GM12874 (cell line): ENCODE measurements around the gene FADD.

Experiments
- TF ChIP-seq, protein P1 (sequence below): IDR thresholded peaks from 2 replicates; pipeline ENCODE4 v1.5.1; 2011; ENCODE audit warnings: low read depth, mild to moderate bottlenecking, control low read depth, low read length, moderate library complexity; ENCODE audit not compliant: insufficient read depth

FADD gene

GRCh38 chr11:70206982-70207376 lies 3.9 kb downstream of the FADD start:
- TF ChIP-seq, protein P1, sequence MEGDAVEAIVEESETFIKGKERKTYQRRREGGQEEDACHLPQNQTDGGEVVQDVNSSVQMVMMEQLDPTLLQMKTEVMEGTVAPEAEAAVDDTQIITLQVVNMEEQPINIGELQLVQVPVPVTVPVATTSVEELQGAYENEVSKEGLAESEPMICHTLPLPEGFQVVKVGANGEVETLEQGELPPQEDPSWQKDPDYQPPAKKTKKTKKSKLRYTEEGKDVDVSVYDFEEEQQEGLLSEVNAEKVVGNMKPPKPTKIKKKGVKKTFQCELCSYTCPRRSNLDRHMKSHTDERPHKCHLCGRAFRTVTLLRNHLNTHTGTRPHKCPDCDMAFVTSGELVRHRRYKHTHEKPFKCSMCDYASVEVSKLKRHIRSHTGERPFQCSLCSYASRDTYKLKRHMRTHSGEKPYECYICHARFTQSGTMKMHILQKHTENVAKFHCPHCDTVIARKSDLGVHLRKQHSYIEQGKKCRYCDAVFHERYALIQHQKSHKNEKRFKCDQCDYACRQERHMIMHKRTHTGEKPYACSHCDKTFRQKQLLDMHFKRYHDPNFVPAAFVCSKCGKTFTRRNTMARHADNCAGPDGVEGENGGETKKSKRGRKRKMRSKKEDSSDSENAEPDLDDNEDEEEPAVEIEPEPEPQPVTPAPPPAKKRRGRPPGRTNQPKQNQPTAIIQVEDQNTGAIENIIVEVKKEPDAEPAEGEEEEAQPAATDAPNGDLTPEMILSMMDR: no peak

GRCh38 chr11:70207531-70208131 lies 4.5 kb downstream of the FADD start:
- TF ChIP-seq, protein P1: no peak

GRCh38 chr11:70209391-70209912 lies 6.4 kb downstream of the FADD start:
- TF ChIP-seq, protein P1: no peak

DNA sequence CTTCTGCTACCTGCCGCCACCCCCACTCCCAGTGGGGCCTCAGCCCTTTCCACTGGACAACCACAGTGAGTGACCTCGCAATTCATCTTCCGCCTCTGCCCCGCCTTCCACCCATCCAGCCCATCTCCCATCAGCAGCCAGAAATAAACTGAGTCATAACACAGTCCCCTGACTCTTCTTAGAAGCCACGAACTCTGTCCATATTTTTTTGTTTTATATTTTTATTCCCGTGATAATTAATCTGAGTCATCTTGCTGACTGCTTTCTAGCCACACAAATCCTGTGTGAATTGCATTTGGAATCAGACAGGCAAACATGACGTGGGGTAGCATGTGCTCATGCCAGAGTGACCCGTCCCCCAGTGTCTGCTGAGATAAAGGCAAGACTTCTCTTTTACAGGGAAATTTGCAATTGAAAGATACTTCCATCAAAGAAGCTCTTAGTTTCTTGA lies 7.0 kb downstream of the FADD start:
- TF ChIP-seq, protein P1: no peak

DNA sequence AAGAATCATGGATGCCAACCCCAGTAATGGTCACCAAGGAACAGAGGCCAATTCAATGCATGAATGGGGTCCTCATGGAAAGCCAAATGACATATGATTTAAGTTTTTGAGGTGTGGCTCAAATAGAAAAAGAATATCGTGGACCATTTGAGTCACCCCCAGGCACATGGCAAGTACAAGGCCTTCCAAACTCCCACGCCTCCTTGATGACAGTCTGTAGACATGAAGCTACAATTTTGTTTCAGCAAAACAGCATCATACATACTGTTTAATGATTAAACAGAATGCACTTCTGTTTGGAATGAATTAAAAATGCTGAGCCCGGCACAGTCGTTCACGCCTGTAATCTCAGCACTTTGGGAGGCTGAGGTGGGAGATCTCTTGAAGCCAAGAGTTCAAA lies 7.4 kb downstream of the FADD start:
- TF ChIP-seq, protein P1: no peak

GRCh38 chr11:70212227-70212811 lies 9.2 kb downstream of the FADD start:
- TF ChIP-seq, protein P1: no peak

- TF ChIP-seq, protein P1: no peak
Observed at GRCh38 chr11:70220136-70220535, 17.0 kb downstream of the FADD start.
